PC-3 (cell line): ENCODE results near the gene SLTM. TPM values are rescaled to one million over a fixed set of nuclear protein-coding genes. Genes with fewer than 3 reads are reported as not detected.

Experiments
- ATAC-seq: fragments of 200-7000 bp; cut with Tn5 transposase; 2 replicates; pipeline ENCODE4 v1.9.1; 2020; ENCODE audit warnings: mild to moderate bottlenecking, moderate library complexity
- BruUV-seq: library from RNA; stranded (reverse); fragments of 400-500 nt; replicated peaks from 2 replicates; lab custom pipeline; 2021; lab: Mats Ljungman, UMichigan
- CTCF ChIA-PET: fragments of 300-600 bp; sonication (Branson Sonifier 250); formaldehyde crosslinking; loops from one replicate; lab custom pipeline; 2022; ENCODE audit warnings: antibody characterized with exemption; lab: Charles Lee
- POLR2A ChIA-PET: fragments of 300-600 bp; sonication (Branson Sonifier 250); formaldehyde crosslinking; loops from one replicate; lab custom pipeline; 2022; ENCODE audit warnings: antibody characterized with exemption; ENCODE audit not compliant: unreplicated experiment; lab: Charles Lee
- DNase-seq: peaks from one replicate; pipeline ENCODE4 v3.0.0-alpha.2; 2015
- H2AFZ ChIP-seq: fragments of 300-600 bp; sonication (generic); 2 replicates; pipeline ENCODE4 v1.6.0; 2016; ENCODE audit warnings: antibody characterized with exemption, low read length
- H3F3A ChIP-seq: fragments of 300-600 bp; sonication (generic); one replicate; pipeline ENCODE4 v1.6.0; 2017; ENCODE audit warnings: antibody characterized with exemption, low read length, control low read depth, mild to moderate bottlenecking; ENCODE audit not compliant: unreplicated experiment
- H3K27ac ChIP-seq: fragments of 300-600 bp; sonication (generic); 2 replicates; pipeline ENCODE4 v1.5.1; 2016; ENCODE audit warnings: mild to moderate bottlenecking, low read length
- H3K27me3 ChIP-seq: fragments of 300-600 bp; sonication (generic); 2 replicates; pipeline ENCODE4 v1.6.1; 2016; ENCODE audit warnings: low read length, mixed read lengths
- H3K36me3 ChIP-seq: fragments of 300-600 bp; sonication (generic); 2 replicates; pipeline ENCODE4 v1.6.1; 2016; ENCODE audit warnings: low read depth, mixed run types, low read length, mixed read lengths
- H3K4me1 ChIP-seq: fragments of 300-600 bp; sonication (generic); 2 replicates; pipeline ENCODE4 v1.5.1; 2016; ENCODE audit warnings: low read length; ENCODE audit not compliant: insufficient read depth
- H3K4me2 ChIP-seq: fragments of 300-600 bp; sonication (generic); 2 replicates; pipeline ENCODE4 v1.6.0; 2016; ENCODE audit warnings: low read length
- H3K4me3 ChIP-seq: fragments of 300-600 bp; sonication (generic); 2 replicates; pipeline ENCODE4 v1.5.1; 2016; ENCODE audit warnings: mild to moderate bottlenecking, low read length, mixed read lengths
- H3K79me2 ChIP-seq: fragments of 300-600 bp; sonication (generic); 2 replicates; pipeline ENCODE4 v1.6.1; 2017; ENCODE audit warnings: low read length, mixed read lengths
- H3K9ac ChIP-seq: fragments of 300-600 bp; sonication (generic); 2 replicates; pipeline ENCODE4 v1.6.0; 2016; ENCODE audit warnings: mild to moderate bottlenecking, low read length
- H3K9me2 ChIP-seq: fragments of 300-600 bp; sonication (generic); replicated peaks from 2 replicates; pipeline ENCODE4 v1.6.1; 2016; ENCODE audit warnings: mixed run types, low read length, mixed read lengths
- H3K9me3 ChIP-seq: fragments of 300-600 bp; sonication (generic); 2 replicates; pipeline ENCODE4 v1.6.1; 2016; ENCODE audit warnings: low read length, mixed read lengths
- H4K20me1 ChIP-seq: fragments of 300-600 bp; sonication (generic); 2 replicates; pipeline ENCODE4 v1.6.1; 2016; ENCODE audit warnings: low read length, mixed read lengths
- CTCF ChIP-seq: fragments of 300-600 bp; sonication (generic); conservative IDR thresholded peaks from 2 replicates; pipeline ENCODE4 v1.5.1; 2017; ENCODE audit warnings: antibody characterized with exemption, low read depth, mild to moderate bottlenecking, low read length
- EZH2 ChIP-seq: fragments of 300-600 bp; sonication (generic); IDR thresholded peaks from one replicate; pipeline ENCODE4 v1.6.1; 2017; ENCODE audit warnings: antibody characterized with exemption, mild to moderate bottlenecking, low read length; ENCODE audit not compliant: unreplicated experiment
- EZH2phosphoT487 ChIP-seq: fragments of 300-600 bp; sonication (generic); IDR thresholded peaks from 2 replicates; pipeline ENCODE4 v1.6.1; 2018; ENCODE audit warnings: mild to moderate bottlenecking, antibody characterized with exemption, low read length, borderline replicate concordance
- intact Hi-C: fragments of 100-400 bp; cut with micrococcal nuclease; formaldehyde crosslinking; loops from 2 replicates; pipeline ENCODE4 v1.9.0; 2023
- total RNA-seq: library from RNA; depleted of rRNA; stranded (reverse); fragments of >200 nt; gene quantifications from 2 replicates; pipeline ENCODE4 v1.2.3, GENCODE V29; 2014

Gene SLTM
- total RNA-seq, 1 experiment from 2014 or later, result 103 TPM

- no peaks in the 10 kb centered on the region for H3F3A ChIP-seq
- BruUV-seq, result no TSS peak
- no peaks in the 10 kb centered on the region for H4K20me1 ChIP-seq
- H3K79me2 ChIP-seq, result no peaks in the 10 kb centered on the region
- no peak overlapping the region for H3K27ac ChIP-seq
- intact Hi-C loops, result loop anchor here (5.0 kb wide), 2 partner anchors 100 to 520 kb away; no protein-coding TSS in a partner anchor
- 0 out of 2 replicates have a peak overlapping the region, but pooled peaks have one; percentile 10 for H2AFZ ChIP-seq
- H3K4me3 ChIP-seq, result no peak overlapping the region
- no peak for ATAC-seq
- POLR2A ChIA-PET, result interaction anchor here (0.6 kb wide), 1 partner anchor 519 kb away, joined by 5 read pairs; no protein-coding TSS in a partner anchor
- no peaks in the 10 kb centered on the region for H3K27me3 ChIP-seq
- no peak overlapping the region for H3K9ac ChIP-seq
- no peak for DNase-seq
- no peaks in the 10 kb centered on the region for H3K4me1 ChIP-seq
- no peaks in the 10 kb centered on the region for H3K36me3 ChIP-seq
- CTCF ChIA-PET, result interaction anchor here (0.6 kb wide), 1 partner anchor 141 kb away, joined by 6 read pairs; no protein-coding TSS in a partner anchor
- H3K9me3 ChIP-seq, result no peaks in the 10 kb centered on the region
- H3K9me2 ChIP-seq, result no peaks in the 10 kb centered on the region
- no peak overlapping the region for H3K4me2 ChIP-seq
- TF ChIP-seq CTCF, result no peak
- no peak for TF ChIP-seq EZH2phosphoT487
- no peak for TF ChIP-seq EZH2
Measured at GRCh38 chr15:58981808-58982475, 48.5 kb upstream of the SLTM start.

- DNase-seq (peak; percentile 51), ATAC-seq (no peak)
- no peak overlapping the region for H3K4me2 ChIP-seq
- no peaks in the 10 kb centered on the region for H3K9me2 ChIP-seq
- H4K20me1 ChIP-seq, result no peaks in the 10 kb centered on the region
- no peaks in the 10 kb centered on the region for H3K36me3 ChIP-seq
- H3F3A ChIP-seq, result no peaks in the 10 kb centered on the region
- no peak overlapping the region for H3K9ac ChIP-seq
- no peak overlapping the region for H3K27ac ChIP-seq
- H3K27me3 ChIP-seq, result no peaks in the 10 kb centered on the region
- TF ChIP-seq EZH2phosphoT487 (no peak), CTCF (peak; percentile 60), EZH2 (no peak)
- no TSS peak for BruUV-seq
- H3K4me3 ChIP-seq, result no peak overlapping the region
- H3K4me1 ChIP-seq, result no peaks in the 10 kb centered on the region
- POLR2A ChIA-PET, result interaction anchor here (0.7 kb wide), 1 partner anchor 135 kb away, joined by 8 read pairs; no protein-coding TSS in a partner anchor
- no peaks in the 10 kb centered on the region for H3K9me3 ChIP-seq
- CTCF ChIA-PET, result interaction anchor here (0.5 to 1.0 kb wide), 6 partner anchors 19 to 548 kb away, joined by 3 to 6 read pairs (median 4); no protein-coding TSS in a partner anchor
- no peaks in the 10 kb centered on the region for H3K79me2 ChIP-seq
- H2AFZ ChIP-seq, result no peak overlapping the region
- intact Hi-C loops, result loop anchor here (5.0 kb wide), 2 partner anchors 102 to 522 kb away; no protein-coding TSS in a partner anchor
Measured at GRCh38 chr15:58980351-58980939, 47.0 kb upstream of the SLTM start.
